ENCODE results near the gene RBM19. TPM values are rescaled to one million over a fixed set of nuclear protein-coding genes. Genes with fewer than 3 reads are reported as not detected.

RBM19 gene
- polyA plus RNA-seq, 1 experiment, result 15.5 TPM

GRCh38 chr12:113861708-113862312, 104.3 kb downstream of the RBM19 start:
- CTCF ChIA-PET, result interaction anchor here (1.3 to 1.9 kb wide), 2 partner anchors 14 to 15 kb away, joined by 4 read pairs; no protein-coding TSS in a partner anchor
- Histone ChIP-seq H3K4me3 (ENCODE audit: low read depth, low read length) (no peak overlapping the region), H3K36me3 (ENCODE audit: control insufficient read depth, insufficient read depth, low read length) (peaks cover 14% of the 10 kb centered on the region), H3K27me3 (ENCODE audit: control insufficient read depth, insufficient read depth, low read length) (no peaks in the 10 kb centered on the region)
- POLR2A ChIA-PET, result interaction anchor here (0.6 kb wide), 1 partner anchor 527 kb away, joined by 3 read pairs; the partner anchor contains the start of gene SLC8B1
- DNase-seq (ENCODE audit: low read depth), result no peak
- no peak for TF ChIP-seq CTCF (IDR thresholded peaks at IDR 0.05; ENCODE audit: insufficient read depth, low read depth, low read length)

- Histone ChIP-seq H3K36me3 (ENCODE audit: control insufficient read depth, insufficient read depth, low read length) (peaks cover 14% of the 10 kb centered on the region), H3K27me3 (ENCODE audit: control insufficient read depth, insufficient read depth, low read length) (no peaks in the 10 kb centered on the region), H3K4me3 (ENCODE audit: low read depth, low read length) (no peak overlapping the region)
- ChIA-PET CTCF (interaction anchor here (1.3 kb wide), 1 partner anchor 13 kb away, joined by 4 read pairs; no protein-coding TSS in a partner anchor), POLR2A (interaction anchor here (0.6 kb wide), 1 partner anchor 526 kb away, joined by 3 read pairs; the partner anchor contains the start of gene SLC8B1)
- TF ChIP-seq CTCF (IDR thresholded peaks at IDR 0.05; ENCODE audit: insufficient read depth, low read depth, low read length), result no peak
- no peak for DNase-seq (ENCODE audit: low read depth)
Measured at GRCh38 chr12:113860950-113861349, 105.2 kb downstream of the RBM19 start.

- peaks cover 14% of the 10 kb centered on the region for H3K36me3 ChIP-seq (ENCODE audit: control insufficient read depth, insufficient read depth, low read length)
- POLR2A ChIA-PET, result no interaction called here
- H3K27me3 ChIP-seq (ENCODE audit: control insufficient read depth, insufficient read depth, low read length), result no peaks in the 10 kb centered on the region
- CTCF ChIA-PET, result interaction anchor here (1.1 to 1.3 kb wide), 2 partner anchors 12 to 26 kb away, joined by 4 read pairs; no protein-coding TSS in a partner anchor
- no peak for DNase-seq (ENCODE audit: low read depth)
- no peak for TF ChIP-seq CTCF (IDR thresholded peaks at IDR 0.05; ENCODE audit: insufficient read depth, low read depth, low read length)
- no peak overlapping the region for H3K4me3 ChIP-seq (ENCODE audit: low read depth, low read length)
Measured at GRCh38 chr12:113860059-113860820, 105.9 kb downstream of the RBM19 start.

GRCh38 chr12:113858841-113859386, 107.2 kb downstream of the RBM19 start:
- no peaks in the 10 kb centered on the region for H3K27me3 ChIP-seq (ENCODE audit: control insufficient read depth, insufficient read depth, low read length)
- TF ChIP-seq CTCF (IDR thresholded peaks at IDR 0.05; ENCODE audit: insufficient read depth, low read depth, low read length), result no peak
- CTCF ChIA-PET, result no interaction called here
- no peak for DNase-seq (ENCODE audit: low read depth)
- POLR2A ChIA-PET, result no interaction called here
- H3K36me3 ChIP-seq (ENCODE audit: control insufficient read depth, insufficient read depth, low read length), result peaks cover 14% of the 10 kb centered on the region
- no peak overlapping the region for H3K4me3 ChIP-seq (ENCODE audit: low read depth, low read length)

GRCh38 chr12:113857371-113857770, 108.8 kb downstream of the RBM19 start:
- no peak overlapping the region for H3K4me3 ChIP-seq (ENCODE audit: low read depth, low read length)
- peaks cover 14% of the 10 kb centered on the region for H3K36me3 ChIP-seq (ENCODE audit: control insufficient read depth, insufficient read depth, low read length)
- ChIA-PET CTCF (no interaction called here), POLR2A (no interaction called here)
- no peaks in the 10 kb centered on the region for H3K27me3 ChIP-seq (ENCODE audit: control insufficient read depth, insufficient read depth, low read length)
- no peak for TF ChIP-seq CTCF (IDR thresholded peaks at IDR 0.05; ENCODE audit: insufficient read depth, low read depth, low read length)
- DNase-seq (ENCODE audit: low read depth), result no peak
